Measurements from ENCODE around the gene SMAGP.
A peak's percentile ranks its signal among the peaks of the same experiment; 100 is the strongest.
"Not testable (repeated sequence)": the region's sequence is repeated elsewhere in the genome, so short reads cannot be mapped to it uniquely, and the experiment has no call there.

The SMAGP gene

GRCh38 chr12:51225771-51226170 lies 44.4 kb downstream of the SMAGP start:
- DNase-seq = no peak
- Histone ChIP-seq H2BK15ac (replicated peaks; ENCODE audit: low read depth) (no peak overlapping the region), H3K4me1 (ENCODE audit: control insufficient read depth, low read depth, low read length) (no peaks in the 10 kb centered on the region), H3K23ac (ENCODE audit: low read length) (no peak overlapping the region), H3K4me2 (ENCODE audit: low read length) (no peak overlapping the region), H3K9ac (ENCODE audit: low read length) (no peak overlapping the region), H2BK120ac (ENCODE audit: low read depth, low read length) (no peak overlapping the region), H2AK5ac (ENCODE audit: low read length) (no peak overlapping the region), H3K27ac (ENCODE audit: low read depth, low read length) (no peak overlapping the region), H3K56ac (ENCODE audit: low read length) (no peak overlapping the region), H4K5ac (ENCODE audit: low read length) (no peak overlapping the region), H3K79me1 (ENCODE audit: low read length) (no peaks in the 10 kb centered on the region), H3K36me3 (ENCODE audit: control insufficient read depth, insufficient read depth, low read length) (no peaks in the 10 kb centered on the region), H2BK5ac (ENCODE audit: low read length) (no peak overlapping the region), H3K18ac (ENCODE audit: low read length) (no peak overlapping the region), H3K27me3 (ENCODE audit: insufficient read depth, low read length, poor library complexity) (no peaks in the 10 kb centered on the region), H3K79me2 (ENCODE audit: control insufficient read depth, insufficient read depth, low read length) (no peaks in the 10 kb centered on the region), H3K4ac (ENCODE audit: low read depth, low read length) (no peak overlapping the region), H4K8ac (ENCODE audit: low read depth, low read length) (no peak overlapping the region), H3K4me3 (ENCODE audit: low read length) (no peak overlapping the region)
- WGBS (ENCODE audit: extremely low coverage, insufficient coverage, low lambda C conversion rate) = no CpG with 5 or more reads among the region's 2 CpGs

GRCh38 chr12:51225234-51225633 lies 45.0 kb downstream of the SMAGP start:
- no peak overlapping the region for H2AK5ac ChIP-seq (ENCODE audit: low read length)
- no peaks in the 10 kb centered on the region for H3K27me3 ChIP-seq (ENCODE audit: insufficient read depth, low read length, poor library complexity)
- no peak overlapping the region for H3K27ac ChIP-seq (ENCODE audit: low read depth, low read length)
- H3K4ac ChIP-seq (ENCODE audit: low read depth, low read length) = no peak overlapping the region
- WGBS (ENCODE audit: extremely low coverage, insufficient coverage, low lambda C conversion rate) = no CpG with 5 or more reads among the region's 4 CpGs
- H2BK5ac ChIP-seq (ENCODE audit: low read length) = no peak overlapping the region
- H3K4me3 ChIP-seq (ENCODE audit: low read length) = no peak overlapping the region
- H3K23ac ChIP-seq (ENCODE audit: low read length) = no peak overlapping the region
- no peak overlapping the region for H2BK120ac ChIP-seq (ENCODE audit: low read depth, low read length)
- H3K79me2 ChIP-seq (ENCODE audit: control insufficient read depth, insufficient read depth, low read length) = no peaks in the 10 kb centered on the region
- no peaks in the 10 kb centered on the region for H3K36me3 ChIP-seq (ENCODE audit: control insufficient read depth, insufficient read depth, low read length)
- no peak overlapping the region for H4K5ac ChIP-seq (ENCODE audit: low read length)
- H3K56ac ChIP-seq (ENCODE audit: low read length) = no peak overlapping the region
- no peaks in the 10 kb centered on the region for H3K4me1 ChIP-seq (ENCODE audit: control insufficient read depth, low read depth, low read length)
- no peak overlapping the region for H3K18ac ChIP-seq (ENCODE audit: low read length)
- no peak overlapping the region for H2BK15ac ChIP-seq (replicated peaks; ENCODE audit: low read depth)
- no peak overlapping the region for H3K4me2 ChIP-seq (ENCODE audit: low read length)
- no peak for DNase-seq
- H4K8ac ChIP-seq (ENCODE audit: low read depth, low read length) = no peak overlapping the region
- no peak overlapping the region for H3K9ac ChIP-seq (ENCODE audit: low read length)
- no peaks in the 10 kb centered on the region for H3K79me1 ChIP-seq (ENCODE audit: low read length)

GRCh38 chr12:51224625-51225024 lies 45.6 kb downstream of the SMAGP start:
- no peak overlapping the region for H3K4me3 ChIP-seq (ENCODE audit: low read length)
- DNase-seq = no peak
- no peak overlapping the region for H2BK15ac ChIP-seq (replicated peaks; ENCODE audit: low read depth)
- WGBS (ENCODE audit: extremely low coverage, insufficient coverage, low lambda C conversion rate) = no CpG with 5 or more reads among the region's 3 CpGs
- no peak overlapping the region for H3K27ac ChIP-seq (ENCODE audit: low read depth, low read length)
- no peak overlapping the region for H3K23ac ChIP-seq (ENCODE audit: low read length)
- H2BK5ac ChIP-seq (ENCODE audit: low read length) = no peak overlapping the region
- H3K79me2 ChIP-seq (ENCODE audit: control insufficient read depth, insufficient read depth, low read length) = no peaks in the 10 kb centered on the region
- no peak overlapping the region for H2AK5ac ChIP-seq (ENCODE audit: low read length)
- no peak overlapping the region for H4K8ac ChIP-seq (ENCODE audit: low read depth, low read length)
- H4K5ac ChIP-seq (ENCODE audit: low read length) = no peak overlapping the region
- no peak overlapping the region for H3K18ac ChIP-seq (ENCODE audit: low read length)
- no peak overlapping the region for H2BK120ac ChIP-seq (ENCODE audit: low read depth, low read length)
- no peaks in the 10 kb centered on the region for H3K4me1 ChIP-seq (ENCODE audit: control insufficient read depth, low read depth, low read length)
- no peak overlapping the region for H3K4ac ChIP-seq (ENCODE audit: low read depth, low read length)
- no peak overlapping the region for H3K56ac ChIP-seq (ENCODE audit: low read length)
- H3K79me1 ChIP-seq (ENCODE audit: low read length) = no peaks in the 10 kb centered on the region
- H3K9ac ChIP-seq (ENCODE audit: low read length) = no peak overlapping the region
- no peak overlapping the region for H3K4me2 ChIP-seq (ENCODE audit: low read length)
- H3K36me3 ChIP-seq (ENCODE audit: control insufficient read depth, insufficient read depth, low read length) = no peaks in the 10 kb centered on the region
- no peaks in the 10 kb centered on the region for H3K27me3 ChIP-seq (ENCODE audit: insufficient read depth, low read length, poor library complexity)

GRCh38 chr12:51222461-51222860 lies 47.8 kb downstream of the SMAGP start:
- Histone ChIP-seq H3K36me3 (ENCODE audit: control insufficient read depth, insufficient read depth, low read length) (no peaks in the 10 kb centered on the region), H4K8ac (ENCODE audit: low read depth, low read length) (no peak overlapping the region), H2AK5ac (ENCODE audit: low read length) (no peak overlapping the region), H3K23ac (ENCODE audit: low read length) (no peak overlapping the region), H3K27ac (ENCODE audit: low read depth, low read length) (no peak overlapping the region), H3K79me1 (ENCODE audit: low read length) (no peaks in the 10 kb centered on the region), H3K4me2 (ENCODE audit: low read length) (no peak overlapping the region), H2BK120ac (ENCODE audit: low read depth, low read length) (no peak overlapping the region), H2BK15ac (replicated peaks; ENCODE audit: low read depth) (no peak overlapping the region), H2BK5ac (ENCODE audit: low read length) (no peak overlapping the region), H3K56ac (ENCODE audit: low read length) (no peak overlapping the region), H3K79me2 (ENCODE audit: control insufficient read depth, insufficient read depth, low read length) (no peaks in the 10 kb centered on the region), H3K4me3 (ENCODE audit: low read length) (no peak overlapping the region), H3K4me1 (ENCODE audit: control insufficient read depth, low read depth, low read length) (peaks cover 9% of the 10 kb centered on the region), H4K5ac (ENCODE audit: low read length) (no peak overlapping the region), H3K9ac (ENCODE audit: low read length) (no peak overlapping the region), H3K4ac (ENCODE audit: low read depth, low read length) (no peak overlapping the region), H3K27me3 (ENCODE audit: insufficient read depth, low read length, poor library complexity) (no peaks in the 10 kb centered on the region), H3K18ac (ENCODE audit: low read length) (no peak overlapping the region)
- 100% methylated on average over 3 of the region's 7 CpGs for WGBS (ENCODE audit: extremely low coverage, insufficient coverage, low lambda C conversion rate)
- DNase-seq = no peak

GRCh38 chr12:51219857-51220256 lies 50.4 kb downstream of the SMAGP start:
- not testable (repeated sequence) for H3K36me3 ChIP-seq (ENCODE audit: control insufficient read depth, insufficient read depth, low read length); H3K4me2 ChIP-seq (ENCODE audit: low read length); H4K8ac ChIP-seq (ENCODE audit: low read depth, low read length); H3K27ac ChIP-seq (ENCODE audit: low read depth, low read length); H2BK120ac ChIP-seq (ENCODE audit: low read depth, low read length); H4K5ac ChIP-seq (ENCODE audit: low read length); H3K79me1 ChIP-seq (ENCODE audit: low read length); DNase-seq; H3K23ac ChIP-seq (ENCODE audit: low read length); H3K4ac ChIP-seq (ENCODE audit: low read depth, low read length); H3K27me3 ChIP-seq (ENCODE audit: insufficient read depth, low read length, poor library complexity); H3K56ac ChIP-seq (ENCODE audit: low read length); H3K9ac ChIP-seq (ENCODE audit: low read length); H3K79me2 ChIP-seq (ENCODE audit: control insufficient read depth, insufficient read depth, low read length); H2AK5ac ChIP-seq (ENCODE audit: low read length); H2BK15ac ChIP-seq (replicated peaks; ENCODE audit: low read depth); H3K18ac ChIP-seq (ENCODE audit: low read length); H2BK5ac ChIP-seq (ENCODE audit: low read length); H3K4me3 ChIP-seq (ENCODE audit: low read length)
- H3K4me1 ChIP-seq (ENCODE audit: control insufficient read depth, low read depth, low read length) = peaks cover 11% of the 10 kb centered on the region
- WGBS (ENCODE audit: extremely low coverage, insufficient coverage, low lambda C conversion rate) = no CpG with 5 or more reads among the region's 12 CpGs

GRCh38 chr12:51219322-51219721 lies 50.9 kb downstream of the SMAGP start:
- no peak for DNase-seq
- H3K27ac ChIP-seq (ENCODE audit: low read depth, low read length) = no peak overlapping the region
- WGBS (ENCODE audit: extremely low coverage, insufficient coverage, low lambda C conversion rate) = no CpG with 5 or more reads among the region's 5 CpGs
- H3K4me3 ChIP-seq (ENCODE audit: low read length) = no peak overlapping the region
- H2BK5ac ChIP-seq (ENCODE audit: low read length) = no peak overlapping the region
- H3K4me1 ChIP-seq (ENCODE audit: control insufficient read depth, low read depth, low read length) = peaks cover 11% of the 10 kb centered on the region
- H3K4ac ChIP-seq (ENCODE audit: low read depth, low read length) = no peak overlapping the region
- H2AK5ac ChIP-seq (ENCODE audit: low read length) = peak overlapping the region; percentile 80
- H3K79me1 ChIP-seq (ENCODE audit: low read length) = no peaks in the 10 kb centered on the region
- H3K4me2 ChIP-seq (ENCODE audit: low read length) = peak overlapping the region; percentile 15
- no peak overlapping the region for H3K18ac ChIP-seq (ENCODE audit: low read length)
- no peak overlapping the region for H4K8ac ChIP-seq (ENCODE audit: low read depth, low read length)
- no peaks in the 10 kb centered on the region for H3K79me2 ChIP-seq (ENCODE audit: control insufficient read depth, insufficient read depth, low read length)
- H3K23ac ChIP-seq (ENCODE audit: low read length) = no peak overlapping the region
- no peak overlapping the region for H4K5ac ChIP-seq (ENCODE audit: low read length)
- H2BK15ac ChIP-seq (replicated peaks; ENCODE audit: low read depth) = no peak overlapping the region
- H3K36me3 ChIP-seq (ENCODE audit: control insufficient read depth, insufficient read depth, low read length) = no peaks in the 10 kb centered on the region
- no peaks in the 10 kb centered on the region for H3K27me3 ChIP-seq (ENCODE audit: insufficient read depth, low read length, poor library complexity)
- H2BK120ac ChIP-seq (ENCODE audit: low read depth, low read length) = no peak overlapping the region
- peak overlapping the region; percentile 38 for H3K9ac ChIP-seq (ENCODE audit: low read length)
- peak overlapping the region; percentile 64 for H3K56ac ChIP-seq (ENCODE audit: low read length)

All from mesendoderm (in vitro differentiated cells).